ENCODE measurements around the gene ATF7. TPM values are rescaled to one million over a fixed set of nuclear protein-coding genes. Genes with fewer than 3 reads are reported as not detected.

The ATF7 gene
- total RNA-seq, 3 donors from 2014 or later: 31.4 to 34.1 (median 33.4) TPM

- no peak for DNase-seq (ENCODE audit: low spot score in 2 of 2)
- intact Hi-C loops (cut with DNase I; ENCODE audit: low total_unique reads): no loop called here
- peaks cover 0 to 7% of the 10 kb centered on the region in 2 donors for H3K4me1 ChIP-seq
- no peaks in the 10 kb centered on the region for H3K27me3 ChIP-seq
- peak overlapping the region; percentile 66 to 71 for H3K27ac ChIP-seq
- no peak overlapping the region for H3K4me3 ChIP-seq
- TF ChIP-seq CTCF (IDR thresholded peaks at IDR 0.05) (no peak), POLR2AphosphoS5 (IDR thresholded peaks at IDR 0.05) (no peak), POLR2A (IDR thresholded peaks at IDR 0.05) (no peak)
- H3K36me3 ChIP-seq: no peaks in the 10 kb centered on the region
- no peaks in the 10 kb centered on the region for H3K9me3 ChIP-seq
Observed at GRCh38 chr12:53664936-53665335, 38.8 kb upstream of the ATF7 start.

GRCh38 chr12:53664191-53664590 is 38.0 kb upstream of the ATF7 start:
- Histone ChIP-seq H3K9me3 (no peaks in the 10 kb centered on the region), H3K27me3 (no peaks in the 10 kb centered on the region), H3K36me3 (no peaks in the 10 kb centered on the region), H3K4me3 (no peak overlapping the region), H3K27ac (peak overlapping the region in 1 of 2 donors; percentile 71), H3K4me1 (peaks cover 0 to 9% of the 10 kb centered on the region in 2 donors)
- TF ChIP-seq CTCF (IDR thresholded peaks at IDR 0.05): no peak
- no peak for TF ChIP-seq POLR2AphosphoS5 (IDR thresholded peaks at IDR 0.05)
- no peak for TF ChIP-seq POLR2A (IDR thresholded peaks at IDR 0.05)
- no peak for DNase-seq (ENCODE audit: low spot score in 2 of 2)
- intact Hi-C loops (cut with DNase I; ENCODE audit: low total_unique reads): no loop called here

GRCh38 chr12:53660041-53660440 is 33.9 kb upstream of the ATF7 start:
- H3K4me3 ChIP-seq: peak overlapping the region in 1 of 3 donors; percentile 35
- no peaks in the 10 kb centered on the region for H3K9me3 ChIP-seq
- H3K27ac ChIP-seq: peak overlapping the region; percentile 92 to 94
- H3K36me3 ChIP-seq: no peaks in the 10 kb centered on the region
- peaks cover 0 to 26% of the 10 kb centered on the region in 2 donors for H3K4me1 ChIP-seq
- TF ChIP-seq POLR2A (IDR thresholded peaks at IDR 0.05): no peak
- no peak for TF ChIP-seq POLR2AphosphoS5 (IDR thresholded peaks at IDR 0.05)
- TF ChIP-seq CTCF (IDR thresholded peaks at IDR 0.05): no peak
- no peaks in the 10 kb centered on the region for H3K27me3 ChIP-seq
- intact Hi-C loops (cut with DNase I; ENCODE audit: low total_unique reads): no loop called here
- DNase-seq (ENCODE audit: low spot score in 2 of 2): no peak

GRCh38 chr12:53659571-53659981 is 33.4 kb upstream of the ATF7 start:
- intact Hi-C loops (cut with DNase I; ENCODE audit: low total_unique reads): no loop called here
- Histone ChIP-seq H3K27me3 (no peaks in the 10 kb centered on the region), H3K4me3 (peak overlapping the region in 2 of 3 donors; percentile 12 to 35), H3K9me3 (no peaks in the 10 kb centered on the region), H3K36me3 (no peaks in the 10 kb centered on the region), H3K4me1 (peaks cover 0 to 26% of the 10 kb centered on the region in 2 donors), H3K27ac (peak overlapping the region; percentile 92 to 94)
- TF ChIP-seq POLR2A (IDR thresholded peaks at IDR 0.05) (no peak), POLR2AphosphoS5 (IDR thresholded peaks at IDR 0.05) (no peak), CTCF (IDR thresholded peaks at IDR 0.05) (no peak)
- DNase-seq (ENCODE audit: low spot score in 2 of 2): no peak

- intact Hi-C loops (cut with DNase I; ENCODE audit: low total_unique reads): no loop called here
- H3K27ac ChIP-seq: peak overlapping the region; percentile 92 to 94
- DNase-seq (ENCODE audit: low spot score in 2 of 2): peak; percentile 61 to 86
- peak overlapping the region in 2 of 3 donors; percentile 12 to 35 for H3K4me3 ChIP-seq
- H3K4me1 ChIP-seq: peaks cover 0 to 26% of the 10 kb centered on the region in 2 donors
- no peaks in the 10 kb centered on the region for H3K36me3 ChIP-seq
- no peaks in the 10 kb centered on the region for H3K27me3 ChIP-seq
- TF ChIP-seq POLR2A (IDR thresholded peaks at IDR 0.05) (no peak), CTCF (IDR thresholded peaks at IDR 0.05) (no peak), POLR2AphosphoS5 (IDR thresholded peaks at IDR 0.05) (peak in 2 of 3 donors; percentile 55 to 68)
- no peaks in the 10 kb centered on the region for H3K9me3 ChIP-seq
Observed at GRCh38 chr12:53659011-53659551, 32.9 kb upstream of the ATF7 start.

Data from breast epithelium (tissue), 4 donors.